Thyroid gland (tissue), 4 donors: Measurements from ENCODE around the gene TPSB2. TPM values are rescaled to one million over a fixed set of nuclear protein-coding genes. Genes with fewer than 3 reads are reported as not detected.

Source experiments
- DNase-seq, 2 donors: peaks; one replicate each; pipeline ENCODE4 v3.0.0-alpha.2; 2019
- H3K27ac ChIP-seq, 3 donors: fragments of 200-600 bp; sonication (generic); 1 replicate in 2 of 3; 2 replicates in 1 of 3; pipeline ENCODE4 v1.5.1; 2016 to 2019; ENCODE audit warnings: mild to moderate bottlenecking in 1 of 3, moderate library complexity in 1 of 3
- H3K27me3 ChIP-seq: fragments of 200-600 bp; sonication (generic); one replicate; pipeline ENCODE4 v1.5.1; 2019
- H3K36me3 ChIP-seq, 2 donors: fragments of 200-600 bp; sonication (generic); one replicate each; pipeline ENCODE4 v1.5.1; 2016 to 2019
- H3K4me1 ChIP-seq, 2 donors: fragments of 200-600 bp; sonication (generic); one replicate each; pipeline ENCODE4 v1.5.1; 2017 to 2019
- H3K4me3 ChIP-seq, 3 donors: fragments of 200-600 bp; sonication (generic); replicated peaks in 1 of 3; 1 replicate in 2 of 3; 2 replicates in 1 of 3; pipeline ENCODE4 v1.5.1; 2016; ENCODE audit warnings: mild to moderate bottlenecking in 1 of 3
- H3K9me3 ChIP-seq: fragments of 200-600 bp; sonication (generic); one replicate; pipeline ENCODE4 v1.5.1; 2017
- POLR2A ChIP-seq, 2 donors: fragments of 450-650 bp; IDR thresholded peaks; one replicate each; pipeline ENCODE4 v1.6.1; 2017; ENCODE audit warnings: antibody characterized with exemption in 2 of 2, mild to moderate bottlenecking in 2 of 2, moderate library complexity in 1 of 2
- WGBS, 2 donors: methylation state at CpG; one replicate each; pipeline ENCODE4 v1.1.5; 2017; 5-methylcytosine and 5-hydroxymethylcytosine counted together
- intact Hi-C: fragments of 100-400 bp; cut with DNase I; formaldehyde crosslinking; loops from one replicate; pipeline ENCODE4 v1.15.1; 2023
- total RNA-seq, 4 donors: library from RNA; depleted of rRNA; stranded (reverse); fragments of >200 nt; gene quantifications; one replicate each; pipeline ENCODE4 v1.2.3, GENCODE V29; 2016
- TF ChIP-seq, protein P1 (sequence below), 6 experiments: fragments of 200-600 bp in 3 of 6; fragments of 450-650 bp in 3 of 6; sonication (generic) in 3 of 6; IDR thresholded peaks; one replicate each; pipeline ENCODE4 v1.5.1; 2016 to 2019; ENCODE audit warnings: antibody characterized with exemption in 6 of 6, mild to moderate bottlenecking in 2 of 6, inconsistent platforms in 1 of 6, moderate library complexity in 1 of 6

TPSB2 gene
- total RNA-seq, 4 donors from 2014 or later: 1.1 to 16.6 (median 11.9) TPM; not detected in 1

DNA sequence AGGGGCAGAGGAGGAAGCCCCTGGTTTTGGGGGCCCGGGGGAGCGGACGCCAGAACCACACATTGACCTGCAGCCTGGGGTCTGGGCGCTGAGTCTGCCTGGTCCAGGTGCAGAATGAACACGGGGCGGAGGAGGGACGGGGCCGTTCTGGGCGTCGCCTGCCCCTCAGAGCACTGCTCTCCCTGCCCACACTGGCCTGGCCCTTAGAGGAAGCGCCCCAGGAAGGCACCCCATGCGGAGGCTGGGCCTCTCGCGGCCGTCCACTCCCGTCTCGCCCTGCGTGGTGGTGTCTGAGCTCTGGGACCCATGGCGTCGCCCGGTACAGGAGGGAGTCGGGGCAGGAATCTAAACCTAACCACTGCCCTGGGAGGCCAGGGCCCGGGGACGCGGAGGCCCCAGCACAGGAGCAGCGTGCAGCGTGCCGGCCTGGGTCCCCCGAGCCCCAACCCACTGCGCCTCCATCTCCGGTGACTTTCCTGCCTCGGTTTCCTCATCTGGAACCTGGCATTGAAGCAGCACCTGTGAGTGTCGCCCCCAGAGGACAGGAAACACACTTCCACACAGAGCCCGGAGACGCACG, 30.2 kb upstream of the TPSB2 start:
- Histone ChIP-seq H3K27ac (no peak overlapping the region), H3K27me3 (no peaks in the 10 kb centered on the region), H3K4me1 (peaks cover 0 to 3% of the 10 kb centered on the region in 2 donors), H3K9me3 (no peaks in the 10 kb centered on the region), H3K36me3 (no peaks in the 10 kb centered on the region), H3K4me3 (no peak overlapping the region)
- TF ChIP-seq, protein P1, sequence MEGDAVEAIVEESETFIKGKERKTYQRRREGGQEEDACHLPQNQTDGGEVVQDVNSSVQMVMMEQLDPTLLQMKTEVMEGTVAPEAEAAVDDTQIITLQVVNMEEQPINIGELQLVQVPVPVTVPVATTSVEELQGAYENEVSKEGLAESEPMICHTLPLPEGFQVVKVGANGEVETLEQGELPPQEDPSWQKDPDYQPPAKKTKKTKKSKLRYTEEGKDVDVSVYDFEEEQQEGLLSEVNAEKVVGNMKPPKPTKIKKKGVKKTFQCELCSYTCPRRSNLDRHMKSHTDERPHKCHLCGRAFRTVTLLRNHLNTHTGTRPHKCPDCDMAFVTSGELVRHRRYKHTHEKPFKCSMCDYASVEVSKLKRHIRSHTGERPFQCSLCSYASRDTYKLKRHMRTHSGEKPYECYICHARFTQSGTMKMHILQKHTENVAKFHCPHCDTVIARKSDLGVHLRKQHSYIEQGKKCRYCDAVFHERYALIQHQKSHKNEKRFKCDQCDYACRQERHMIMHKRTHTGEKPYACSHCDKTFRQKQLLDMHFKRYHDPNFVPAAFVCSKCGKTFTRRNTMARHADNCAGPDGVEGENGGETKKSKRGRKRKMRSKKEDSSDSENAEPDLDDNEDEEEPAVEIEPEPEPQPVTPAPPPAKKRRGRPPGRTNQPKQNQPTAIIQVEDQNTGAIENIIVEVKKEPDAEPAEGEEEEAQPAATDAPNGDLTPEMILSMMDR (IDR thresholded peaks at IDR 0.05): no peak
- TF ChIP-seq POLR2A (IDR thresholded peaks at IDR 0.05): no peak
- intact Hi-C loops: no loop called here
- WGBS, 2 donors: 76 to 82% methylated on average over 20 of the region's 36 CpGs
- no peak for DNase-seq

DNA sequence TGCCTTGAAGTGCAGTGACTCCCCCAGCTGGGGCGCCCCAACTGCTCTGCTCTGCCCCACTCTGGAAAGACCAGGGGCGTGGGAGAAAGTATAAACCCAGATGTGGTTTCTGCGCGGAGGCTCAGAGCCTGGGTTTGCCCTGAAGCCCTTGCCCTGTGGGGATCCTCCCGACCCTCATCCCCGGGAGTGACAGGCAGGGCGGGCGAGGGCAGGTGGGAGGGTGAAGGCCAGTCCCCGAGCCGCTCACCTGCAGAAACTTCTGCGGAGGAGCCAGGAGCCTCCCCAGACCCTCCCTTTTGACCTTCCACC, 29.7 kb upstream of the TPSB2 start:
- no peak for DNase-seq
- intact Hi-C loops: no loop called here
- no peak overlapping the region for H3K4me3 ChIP-seq
- H3K4me1 ChIP-seq: peaks cover 0 to 3% of the 10 kb centered on the region in 2 donors
- no peak overlapping the region for H3K27ac ChIP-seq
- H3K27me3 ChIP-seq: no peaks in the 10 kb centered on the region
- H3K36me3 ChIP-seq: no peaks in the 10 kb centered on the region
- WGBS, 2 donors: 44 to 57% methylated on average over 6 to 8 of the region's 11 CpGs
- no peaks in the 10 kb centered on the region for H3K9me3 ChIP-seq
- TF ChIP-seq, protein P1 (IDR thresholded peaks at IDR 0.05): no peak
- no peak for TF ChIP-seq POLR2A (IDR thresholded peaks at IDR 0.05)

DNA sequence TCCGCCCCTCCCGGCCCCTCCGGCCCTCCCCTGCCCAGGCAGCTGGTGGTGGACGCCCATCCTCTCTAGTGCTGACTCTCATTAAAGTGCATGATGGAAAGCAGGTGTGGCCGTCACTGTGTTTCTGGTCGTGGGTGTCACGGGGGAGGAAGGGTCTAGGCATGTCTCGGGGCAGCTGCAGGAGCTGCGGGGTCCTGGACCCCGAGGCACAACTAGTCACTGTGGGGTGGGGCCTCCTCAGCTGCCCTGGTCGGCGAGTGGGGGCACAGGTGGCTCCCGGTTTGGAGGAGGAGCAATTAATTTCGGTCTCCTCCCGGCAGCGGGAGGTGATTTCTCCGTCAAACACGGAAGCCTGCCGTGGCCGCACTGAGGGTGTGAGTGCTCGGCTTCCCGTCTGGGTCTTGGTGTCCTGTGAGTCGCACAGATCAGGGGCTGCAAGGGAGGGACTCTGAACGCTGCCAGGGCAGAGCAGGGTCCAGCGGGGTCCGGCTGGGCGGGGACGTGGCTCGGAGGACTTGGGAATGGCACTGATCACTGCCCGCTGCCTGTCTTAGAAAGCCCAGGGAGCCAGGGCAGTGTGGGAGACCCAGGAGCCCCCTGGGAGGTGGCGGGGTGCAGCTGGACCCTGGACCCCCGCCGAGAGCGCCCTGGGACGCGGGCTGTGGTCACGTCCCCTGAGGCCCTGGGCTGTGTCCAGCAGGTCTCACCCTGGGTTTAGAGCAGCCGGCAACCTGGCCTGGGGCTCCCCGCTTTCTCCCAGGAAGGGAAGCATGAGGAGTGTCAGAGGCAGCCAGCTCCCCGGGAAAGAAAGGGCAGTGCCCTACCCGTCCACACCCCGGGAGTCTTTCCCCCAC, 29.1 kb upstream of the TPSB2 start:
- no peak for DNase-seq
- 16 to 23% methylated on average over 7 to 32 of the region's 42 CpGs for WGBS, 2 donors
- Histone ChIP-seq H3K27me3 (no peaks in the 10 kb centered on the region), H3K4me1 (peaks cover 0 to 3% of the 10 kb centered on the region in 2 donors), H3K36me3 (no peaks in the 10 kb centered on the region), H3K27ac (no peak overlapping the region), H3K9me3 (no peaks in the 10 kb centered on the region), H3K4me3 (no peak overlapping the region)
- no peak for TF ChIP-seq POLR2A (IDR thresholded peaks at IDR 0.05)
- TF ChIP-seq, protein P1 (IDR thresholded peaks at IDR 0.05): no peak
- intact Hi-C loops: no loop called here

DNA sequence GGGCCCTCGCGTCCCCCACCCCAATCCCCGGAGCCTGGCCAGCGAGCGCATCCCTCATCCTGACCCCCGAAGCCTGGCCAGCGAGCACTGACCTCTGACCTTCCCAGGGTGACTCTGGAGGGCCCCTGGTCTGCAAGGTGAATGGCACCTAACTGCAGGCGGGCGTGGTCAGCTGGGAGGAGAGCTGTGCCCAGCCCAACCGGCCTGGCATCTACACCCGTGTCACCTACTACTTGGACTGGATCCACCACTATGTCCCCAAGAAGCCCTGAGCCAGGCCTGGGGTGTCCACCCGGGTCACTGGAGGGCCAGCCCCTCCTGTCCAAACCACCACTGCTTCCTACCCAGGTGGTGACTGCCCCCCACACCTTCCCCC, 28.2 kb upstream of the TPSB2 start:
- no peak for DNase-seq
- Histone ChIP-seq H3K36me3 (no peaks in the 10 kb centered on the region), H3K27ac (no peak overlapping the region), H3K4me3 (no peak overlapping the region), H3K27me3 (no peaks in the 10 kb centered on the region), H3K4me1 (peaks cover 0 to 3% of the 10 kb centered on the region in 2 donors), H3K9me3 (no peaks in the 10 kb centered on the region)
- TF ChIP-seq POLR2A (IDR thresholded peaks at IDR 0.05): no peak
- TF ChIP-seq, protein P1 (IDR thresholded peaks at IDR 0.05): no peak
- 67 to 74% methylated on average over 5 to 8 of the region's 12 CpGs for WGBS, 2 donors
- intact Hi-C loops: no loop called here

DNA sequence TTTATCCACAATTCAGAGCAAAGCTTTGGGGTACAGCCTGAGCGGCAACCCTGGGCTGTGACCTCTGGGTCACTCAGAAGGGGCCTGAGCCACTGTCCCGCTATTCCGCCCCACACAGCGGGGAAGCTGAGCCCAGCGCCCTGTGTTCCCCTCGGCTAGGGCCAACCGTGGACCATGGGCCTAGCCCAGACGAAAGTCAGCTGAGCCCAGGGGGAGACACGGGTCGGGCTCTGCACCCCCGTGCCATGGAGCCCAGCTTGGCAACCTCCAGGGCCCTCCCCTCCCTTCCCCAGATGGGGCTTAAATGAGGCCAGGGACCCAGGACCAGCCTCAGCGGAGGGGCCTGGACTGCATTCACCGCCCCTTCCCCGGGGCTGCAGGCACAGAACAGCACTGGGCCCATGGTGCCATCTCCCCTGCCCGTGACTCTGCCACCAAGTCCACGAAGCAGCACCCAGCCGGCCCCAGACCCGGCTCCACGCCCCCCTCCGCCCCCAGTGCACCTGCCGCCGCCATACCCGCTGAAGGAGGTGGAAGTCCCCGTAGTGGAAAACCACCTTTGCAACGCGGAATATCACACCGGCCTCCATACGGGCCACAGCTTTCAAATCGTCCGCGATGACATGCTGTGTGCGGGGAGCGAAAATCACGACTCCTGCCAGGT, 27.7 kb upstream of the TPSB2 start:
- WGBS, 2 donors: 82 to 89% methylated on average over 18 to 19 of the region's 34 CpGs
- Histone ChIP-seq H3K9me3 (no peaks in the 10 kb centered on the region), H3K36me3 (no peaks in the 10 kb centered on the region), H3K4me1 (peaks cover 0 to 3% of the 10 kb centered on the region in 2 donors), H3K27me3 (no peaks in the 10 kb centered on the region), H3K4me3 (no peak overlapping the region), H3K27ac (no peak overlapping the region)
- intact Hi-C loops: no loop called here
- no peak for TF ChIP-seq POLR2A (IDR thresholded peaks at IDR 0.05)
- TF ChIP-seq, protein P1 (IDR thresholded peaks at IDR 0.05): no peak
- no peak for DNase-seq
